ENCODE results near the gene PRDM12. TPM values are rescaled to one million over a fixed set of nuclear protein-coding genes. Genes with fewer than 3 reads are reported as not detected.

The PRDM12 gene
- total and polyA plus RNA-seq, 2 experiments from 2014 or later, result 0.11 TPM; not detected in 1

- H3K4me3 ChIP-seq, result no peak overlapping the region
- TF ChIP-seq CREB1 (CRISPR knock-in tag; IDR thresholded peaks at IDR 0.05; ENCODE audit: low read depth) (no peak), STAT1 (IDR thresholded peaks at IDR 0.05; ENCODE audit: unreplicated experiment) (no peak), NANOG (IDR thresholded peaks at IDR 0.05; ENCODE audit: borderline replicate concordance) (no peak), EZH2 (IDR thresholded peaks at IDR 0.05; ENCODE audit: low read depth, unreplicated experiment) (no peak), ZNF114 (CRISPR knock-in tag; IDR thresholded peaks at IDR 0.05) (no peak), JUNB (IDR thresholded peaks at IDR 0.05; ENCODE audit: unreplicated experiment) (no peak), REST (IDR thresholded peaks at IDR 0.05; ENCODE audit: unreplicated experiment) (no peak), POLR2AphosphoS5 (IDR thresholded peaks at IDR 0.05; ENCODE audit: low read depth) (no peak), ZNF331 (CRISPR knock-in tag; IDR thresholded peaks at IDR 0.05; ENCODE audit: low read depth) (no peak), ETS1 (IDR thresholded peaks at IDR 0.05) (no peak), EZH2phosphoT487 (IDR thresholded peaks at IDR 0.05; ENCODE audit: unreplicated experiment) (no peak)
- TF ChIP-seq, protein P1, sequence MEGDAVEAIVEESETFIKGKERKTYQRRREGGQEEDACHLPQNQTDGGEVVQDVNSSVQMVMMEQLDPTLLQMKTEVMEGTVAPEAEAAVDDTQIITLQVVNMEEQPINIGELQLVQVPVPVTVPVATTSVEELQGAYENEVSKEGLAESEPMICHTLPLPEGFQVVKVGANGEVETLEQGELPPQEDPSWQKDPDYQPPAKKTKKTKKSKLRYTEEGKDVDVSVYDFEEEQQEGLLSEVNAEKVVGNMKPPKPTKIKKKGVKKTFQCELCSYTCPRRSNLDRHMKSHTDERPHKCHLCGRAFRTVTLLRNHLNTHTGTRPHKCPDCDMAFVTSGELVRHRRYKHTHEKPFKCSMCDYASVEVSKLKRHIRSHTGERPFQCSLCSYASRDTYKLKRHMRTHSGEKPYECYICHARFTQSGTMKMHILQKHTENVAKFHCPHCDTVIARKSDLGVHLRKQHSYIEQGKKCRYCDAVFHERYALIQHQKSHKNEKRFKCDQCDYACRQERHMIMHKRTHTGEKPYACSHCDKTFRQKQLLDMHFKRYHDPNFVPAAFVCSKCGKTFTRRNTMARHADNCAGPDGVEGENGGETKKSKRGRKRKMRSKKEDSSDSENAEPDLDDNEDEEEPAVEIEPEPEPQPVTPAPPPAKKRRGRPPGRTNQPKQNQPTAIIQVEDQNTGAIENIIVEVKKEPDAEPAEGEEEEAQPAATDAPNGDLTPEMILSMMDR (conservative IDR thresholded peaks at IDR 0.05; ENCODE audit: low read depth in 2 of 2), result no peak
- TF ChIP-seq, protein P2, sequence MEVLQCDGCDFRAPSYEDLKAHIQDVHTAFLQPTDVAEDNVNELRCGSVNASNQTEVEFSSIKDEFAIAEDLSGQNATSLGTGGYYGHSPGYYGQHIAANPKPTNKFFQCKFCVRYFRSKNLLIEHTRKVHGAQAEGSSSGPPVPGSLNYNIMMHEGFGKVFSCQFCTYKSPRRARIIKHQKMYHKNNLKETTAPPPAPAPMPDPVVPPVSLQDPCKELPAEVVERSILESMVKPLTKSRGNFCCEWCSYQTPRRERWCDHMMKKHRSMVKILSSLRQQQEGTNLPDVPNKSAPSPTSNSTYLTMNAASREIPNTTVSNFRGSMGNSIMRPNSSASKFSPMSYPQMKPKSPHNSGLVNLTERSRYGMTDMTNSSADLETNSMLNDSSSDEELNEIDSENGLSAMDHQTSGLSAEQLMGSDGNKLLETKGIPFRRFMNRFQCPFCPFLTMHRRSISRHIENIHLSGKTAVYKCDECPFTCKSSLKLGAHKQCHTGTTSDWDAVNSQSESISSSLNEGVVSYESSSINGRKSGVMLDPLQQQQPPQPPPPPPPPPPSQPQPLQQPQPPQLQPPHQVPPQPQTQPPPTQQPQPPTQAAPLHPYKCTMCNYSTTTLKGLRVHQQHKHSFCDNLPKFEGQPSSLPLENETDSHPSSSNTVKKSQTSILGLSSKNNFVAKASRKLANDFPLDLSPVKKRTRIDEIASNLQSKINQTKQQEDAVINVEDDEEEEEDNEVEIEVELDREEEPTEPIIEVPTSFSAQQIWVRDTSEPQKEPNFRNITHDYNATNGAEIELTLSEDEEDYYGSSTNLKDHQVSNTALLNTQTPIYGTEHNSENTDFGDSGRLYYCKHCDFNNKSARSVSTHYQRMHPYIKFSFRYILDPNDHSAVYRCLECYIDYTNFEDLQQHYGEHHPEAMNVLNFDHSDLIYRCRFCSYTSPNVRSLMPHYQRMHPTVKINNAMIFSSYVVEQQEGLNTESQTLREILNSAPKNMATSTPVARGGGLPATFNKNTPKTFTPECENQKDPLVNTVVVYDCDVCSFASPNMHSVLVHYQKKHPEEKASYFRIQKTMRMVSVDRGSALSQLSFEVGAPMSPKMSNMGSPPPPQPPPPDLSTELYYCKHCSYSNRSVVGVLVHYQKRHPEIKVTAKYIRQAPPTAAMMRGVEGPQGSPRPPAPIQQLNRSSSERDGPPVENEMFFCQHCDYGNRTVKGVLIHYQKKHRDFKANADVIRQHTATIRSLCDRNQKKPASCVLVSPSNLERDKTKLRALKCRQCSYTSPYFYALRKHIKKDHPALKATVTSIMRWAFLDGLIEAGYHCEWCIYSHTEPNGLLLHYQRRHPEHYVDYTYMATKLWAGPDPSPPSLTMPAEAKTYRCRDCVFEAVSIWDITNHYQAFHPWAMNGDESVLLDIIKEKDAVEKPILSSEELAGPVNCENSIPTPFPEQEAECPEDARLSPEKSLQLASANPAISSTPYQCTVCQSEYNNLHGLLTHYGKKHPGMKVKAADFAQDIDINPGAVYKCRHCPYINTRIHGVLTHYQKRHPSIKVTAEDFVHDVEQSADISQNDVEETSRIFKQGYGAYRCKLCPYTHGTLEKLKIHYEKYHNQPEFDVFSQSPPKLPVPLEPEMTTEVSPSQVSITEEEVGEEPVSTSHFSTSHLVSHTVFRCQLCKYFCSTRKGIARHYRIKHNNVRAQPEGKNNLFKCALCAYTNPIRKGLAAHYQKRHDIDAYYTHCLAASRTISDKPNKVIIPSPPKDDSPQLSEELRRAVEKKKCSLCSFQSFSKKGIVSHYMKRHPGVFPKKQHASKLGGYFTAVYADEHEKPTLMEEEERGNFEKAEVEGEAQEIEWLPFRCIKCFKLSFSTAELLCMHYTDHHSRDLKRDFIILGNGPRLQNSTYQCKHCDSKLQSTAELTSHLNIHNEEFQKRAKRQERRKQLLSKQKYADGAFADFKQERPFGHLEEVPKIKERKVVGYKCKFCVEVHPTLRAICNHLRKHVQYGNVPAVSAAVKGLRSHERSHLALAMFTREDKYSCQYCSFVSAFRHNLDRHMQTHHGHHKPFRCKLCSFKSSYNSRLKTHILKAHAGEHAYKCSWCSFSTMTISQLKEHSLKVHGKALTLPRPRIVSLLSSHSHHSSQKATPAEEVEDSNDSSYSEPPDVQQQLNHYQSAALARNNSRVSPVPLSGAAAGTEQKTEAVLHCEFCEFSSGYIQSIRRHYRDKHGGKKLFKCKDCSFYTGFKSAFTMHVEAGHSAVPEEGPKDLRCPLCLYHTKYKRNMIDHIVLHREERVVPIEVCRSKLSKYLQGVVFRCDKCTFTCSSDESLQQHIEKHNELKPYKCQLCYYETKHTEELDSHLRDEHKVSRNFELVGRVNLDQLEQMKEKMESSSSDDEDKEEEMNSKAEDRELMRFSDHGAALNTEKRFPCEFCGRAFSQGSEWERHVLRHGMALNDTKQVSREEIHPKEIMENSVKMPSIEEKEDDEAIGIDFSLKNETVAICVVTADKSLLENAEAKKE (CRISPR knock-in tag; IDR thresholded peaks at IDR 0.05), result no peak
- Mint-ChIP-seq H3K27me3 (ENCODE audit: insufficient read depth, low read depth, poor library complexity) (no peaks in the 10 kb centered on the region), H3K4me3 (no peak overlapping the region), H3K36me3 (ENCODE audit: low read depth) (peaks cover 9% of the 10 kb centered on the region; the same call in 2 of the 3 replicates), H3K9me3 (peaks cover 4% of the 10 kb centered on the region), H3K4me1 (peaks cover 14% of the 10 kb centered on the region), H3K27ac (no peak overlapping the region)
- peaks cover 7% of the 10 kb centered on the region for H4K20me1 ChIP-seq (replicated peaks; ENCODE audit: insufficient read depth)
- H3K27ac ChIP-seq (ENCODE audit: low read depth), result no peak overlapping the region
- no peaks in the 10 kb centered on the region for H3K36me3 ChIP-seq (ENCODE audit: insufficient read depth)
- no peaks in the 10 kb centered on the region for H3K27me3 ChIP-seq (ENCODE audit: insufficient read depth)
- H2AFZ ChIP-seq, result no peak overlapping the region
- H3F3A ChIP-seq (replicated peaks; ENCODE audit: low read depth), result no peaks in the 10 kb centered on the region
- no peak for DNase-seq (ENCODE audit: low spot score)
- H3K4me1 ChIP-seq (ENCODE audit: insufficient read depth), result peaks cover 13% of the 10 kb centered on the region; the same call in 1 of the 2 replicates
- H3K79me2 ChIP-seq (replicated peaks; ENCODE audit: insufficient read depth), result peaks cover 85% of the 10 kb centered on the region
- no peak for ATAC-seq
- H3K4me2 ChIP-seq, result no peak overlapping the region
- no peaks in the 10 kb centered on the region for H3K9me2 ChIP-seq (ENCODE audit: insufficient read depth)
Observed at GRCh38 chr9:130729145-130729544, 64.8 kb downstream of the PRDM12 start.

Measured in GM23338 (cell line).